Breast epithelium (tissue), 4 donors: ENCODE results near the gene DLG1. TPM values are rescaled to one million over a fixed set of nuclear protein-coding genes. Genes with fewer than 3 reads are reported as not detected.

ENCODE experiments used
- DNase-seq, 2 donors: peaks; one replicate each; pipeline ENCODE4 v3.0.0-alpha.2; 2019; ENCODE audit warnings: low spot score in 2 of 2
- H3K27ac ChIP-seq, 2 donors: fragments of 200-600 bp; sonication (generic) in 1 of 2; one replicate each; pipeline ENCODE4 v1.5.1; 2016 to 2019; ENCODE audit warnings: mild to moderate bottlenecking in 1 of 2
- H3K27me3 ChIP-seq, 2 donors: fragments of 200-600 bp; sonication (generic) in 1 of 2; one replicate each; pipeline versions ENCODE4 v1.5.1 to v1.6.0; 2017 to 2019; ENCODE audit warnings: control low read depth in 1 of 2, mild to moderate bottlenecking in 1 of 2
- H3K36me3 ChIP-seq: fragments of 200-600 bp; one replicate; pipeline ENCODE4 v1.5.1; 2019
- H3K4me1 ChIP-seq, 2 donors: fragments of 200-600 bp; sonication (generic); one replicate each; pipeline ENCODE4 v1.5.1; 2016 to 2019; ENCODE audit warnings: control low read depth in 1 of 2
- H3K4me3 ChIP-seq, 3 donors: fragments of 200-600 bp; sonication (generic); 1 replicate in 2 of 3; 2 replicates in 1 of 3; pipeline ENCODE4 v1.5.1; 2016 to 2019; ENCODE audit warnings: mild to moderate bottlenecking in 3 of 3, moderate library complexity in 2 of 3
- H3K9me3 ChIP-seq, 2 donors: fragments of 200-600 bp; sonication (generic) in 1 of 2; one replicate each; pipeline ENCODE4 v1.5.1; 2016 to 2019; ENCODE audit warnings: control low read depth in 1 of 2
- POLR2A ChIP-seq: fragments of 450-650 bp; IDR thresholded peaks from one replicate; pipeline ENCODE4 v1.6.1; 2016; ENCODE audit warnings: antibody characterized with exemption, mild to moderate bottlenecking, moderate library complexity
- POLR2AphosphoS5 ChIP-seq, 3 donors: sonication (generic); formaldehyde crosslinking; IDR thresholded peaks; one replicate each; pipeline ENCODE4 v1.6.1; 2017; ENCODE audit warnings: antibody characterized with exemption in 3 of 3
- intact Hi-C: fragments of 100-400 bp; cut with DNase I; formaldehyde crosslinking; loops from one replicate; pipeline ENCODE4 v1.15.1; 2023; ENCODE audit warnings: low total_unique reads
- total RNA-seq, 3 donors: library from RNA; depleted of rRNA; stranded (reverse); fragments of >200 nt; gene quantifications; one replicate each; pipeline ENCODE4 v1.1.0, GENCODE V29; 2016
- TF ChIP-seq, protein P1 (sequence below), 3 donors: fragments of 450-650 bp; IDR thresholded peaks; one replicate each; pipeline ENCODE4 v1.5.1; 2016 to 2017; ENCODE audit warnings: antibody characterized with exemption in 3 of 3, mild to moderate bottlenecking in 3 of 3, moderate library complexity in 3 of 3

Gene DLG1
- total RNA-seq, 3 donors from 2014 or later: 76.0 to 100 (median 76.7) TPM

DNA sequence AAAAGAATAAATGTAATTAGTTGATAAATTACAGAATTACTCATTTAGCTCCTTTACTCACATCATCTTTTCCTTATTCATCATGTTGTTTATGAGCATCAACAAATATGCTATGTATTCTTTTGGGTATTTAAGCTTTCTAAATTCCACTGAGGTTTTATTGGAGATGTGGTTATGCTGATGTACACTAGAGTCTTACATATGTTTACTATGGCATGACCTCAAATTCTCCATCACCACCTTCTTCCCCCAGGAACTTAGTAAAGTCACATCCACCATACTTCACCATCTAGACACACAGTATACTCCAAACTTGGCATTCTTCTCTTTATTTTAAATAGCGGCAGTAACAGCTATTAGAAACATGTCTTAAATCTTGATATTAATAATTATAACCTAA lies 194.6 kb downstream of the DLG1 start:
- Histone ChIP-seq H3K27me3 (no peaks in the 10 kb centered on the region), H3K27ac (no peak overlapping the region), H3K36me3 (no peaks in the 10 kb centered on the region), H3K4me3 (no peak overlapping the region), H3K4me1 (no peaks in the 10 kb centered on the region), H3K9me3 (no peaks in the 10 kb centered on the region)
- TF ChIP-seq POLR2AphosphoS5 (IDR thresholded peaks at IDR 0.05) (no peak), POLR2A (no peak)
- TF ChIP-seq, protein P1, sequence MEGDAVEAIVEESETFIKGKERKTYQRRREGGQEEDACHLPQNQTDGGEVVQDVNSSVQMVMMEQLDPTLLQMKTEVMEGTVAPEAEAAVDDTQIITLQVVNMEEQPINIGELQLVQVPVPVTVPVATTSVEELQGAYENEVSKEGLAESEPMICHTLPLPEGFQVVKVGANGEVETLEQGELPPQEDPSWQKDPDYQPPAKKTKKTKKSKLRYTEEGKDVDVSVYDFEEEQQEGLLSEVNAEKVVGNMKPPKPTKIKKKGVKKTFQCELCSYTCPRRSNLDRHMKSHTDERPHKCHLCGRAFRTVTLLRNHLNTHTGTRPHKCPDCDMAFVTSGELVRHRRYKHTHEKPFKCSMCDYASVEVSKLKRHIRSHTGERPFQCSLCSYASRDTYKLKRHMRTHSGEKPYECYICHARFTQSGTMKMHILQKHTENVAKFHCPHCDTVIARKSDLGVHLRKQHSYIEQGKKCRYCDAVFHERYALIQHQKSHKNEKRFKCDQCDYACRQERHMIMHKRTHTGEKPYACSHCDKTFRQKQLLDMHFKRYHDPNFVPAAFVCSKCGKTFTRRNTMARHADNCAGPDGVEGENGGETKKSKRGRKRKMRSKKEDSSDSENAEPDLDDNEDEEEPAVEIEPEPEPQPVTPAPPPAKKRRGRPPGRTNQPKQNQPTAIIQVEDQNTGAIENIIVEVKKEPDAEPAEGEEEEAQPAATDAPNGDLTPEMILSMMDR (IDR thresholded peaks at IDR 0.05): no peak
- intact Hi-C loops: no loop called here
- DNase-seq: no peak

DNA sequence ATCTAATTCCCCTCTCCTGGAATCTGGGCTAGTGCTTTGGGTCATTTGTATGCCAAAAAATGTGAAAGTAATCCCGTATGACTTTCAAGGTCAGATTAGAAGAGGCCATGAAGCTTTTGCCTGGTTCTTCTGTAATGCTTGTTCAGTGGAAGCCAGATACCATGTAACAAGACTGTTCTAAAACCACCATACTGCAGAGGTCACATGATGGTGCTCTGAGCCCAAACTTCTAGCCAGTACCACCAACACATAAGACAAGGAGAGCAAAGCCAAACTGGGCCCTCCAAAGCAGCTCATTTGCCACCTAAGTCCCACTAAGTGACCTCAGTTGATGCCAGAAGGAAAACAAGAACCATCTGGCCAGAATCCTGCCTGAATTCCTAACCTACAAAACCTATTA lies 204.5 kb downstream of the DLG1 start:
- Histone ChIP-seq H3K27ac (no peak overlapping the region), H3K36me3 (peaks cover 5% of the 10 kb centered on the region), H3K4me3 (no peak overlapping the region), H3K27me3 (no peaks in the 10 kb centered on the region), H3K9me3 (no peaks in the 10 kb centered on the region), H3K4me1 (no peaks in the 10 kb centered on the region)
- no peak for TF ChIP-seq POLR2A
- no peak for TF ChIP-seq POLR2AphosphoS5 (IDR thresholded peaks at IDR 0.05)
- TF ChIP-seq, protein P1 (IDR thresholded peaks at IDR 0.05): no peak
- no peak for DNase-seq
- intact Hi-C loops: no loop called here

DNA sequence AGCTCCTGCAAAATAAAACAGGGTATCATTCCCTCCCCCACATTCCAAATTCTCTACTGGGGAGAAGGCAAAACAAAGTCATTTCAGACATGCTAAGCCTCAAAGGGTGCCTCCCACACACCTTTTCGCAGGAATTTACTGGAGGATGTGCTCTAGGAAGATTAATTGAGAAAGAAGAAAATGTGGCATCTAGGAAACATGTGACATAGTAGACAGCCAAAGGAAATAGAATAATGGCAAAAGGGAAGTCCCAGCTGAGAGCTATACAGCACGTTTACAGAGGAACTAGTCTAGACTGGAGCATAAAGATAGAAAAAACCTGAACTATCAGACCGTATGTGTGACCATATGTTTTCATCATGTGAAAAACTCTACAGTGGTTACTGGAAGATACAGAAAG lies 210.0 kb downstream of the DLG1 start:
- no peaks in the 10 kb centered on the region for H3K4me1 ChIP-seq
- H3K4me3 ChIP-seq: no peak overlapping the region
- H3K36me3 ChIP-seq: peaks cover 5% of the 10 kb centered on the region
- DNase-seq: no peak
- intact Hi-C loops: no loop called here
- TF ChIP-seq POLR2A (no peak), POLR2AphosphoS5 (IDR thresholded peaks at IDR 0.05) (no peak)
- TF ChIP-seq, protein P1 (IDR thresholded peaks at IDR 0.05): no peak
- H3K27ac ChIP-seq: no peak overlapping the region
- no peaks in the 10 kb centered on the region for H3K27me3 ChIP-seq
- no peaks in the 10 kb centered on the region for H3K9me3 ChIP-seq

DNA sequence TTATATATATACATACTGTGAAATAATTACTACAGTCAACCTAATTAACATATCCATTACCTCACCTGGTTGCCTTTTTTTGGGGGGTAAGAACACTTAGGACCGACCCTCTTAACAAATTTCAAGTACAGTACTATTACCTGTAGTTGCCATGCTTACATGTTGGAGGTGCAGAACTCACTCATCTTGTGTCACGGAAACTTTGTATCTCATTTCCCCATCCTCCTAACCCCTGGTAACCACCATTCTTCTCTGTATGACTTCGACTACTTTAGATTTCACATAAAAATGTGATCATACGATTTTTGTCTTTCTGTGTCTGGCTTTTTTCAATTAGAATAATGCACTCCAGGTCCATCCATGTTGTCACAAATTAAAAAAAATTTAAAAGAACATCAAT lies 213.3 kb downstream of the DLG1 start:
- H3K27ac ChIP-seq: no peak overlapping the region
- no peaks in the 10 kb centered on the region for H3K27me3 ChIP-seq
- no peak for DNase-seq
- H3K4me3 ChIP-seq: no peak overlapping the region
- H3K36me3 ChIP-seq: no peaks in the 10 kb centered on the region
- no peaks in the 10 kb centered on the region for H3K9me3 ChIP-seq
- no peaks in the 10 kb centered on the region for H3K4me1 ChIP-seq
- intact Hi-C loops: no loop called here
- TF ChIP-seq, protein P1 (IDR thresholded peaks at IDR 0.05): no peak
- TF ChIP-seq POLR2A (no peak), POLR2AphosphoS5 (IDR thresholded peaks at IDR 0.05) (no peak)

DNA sequence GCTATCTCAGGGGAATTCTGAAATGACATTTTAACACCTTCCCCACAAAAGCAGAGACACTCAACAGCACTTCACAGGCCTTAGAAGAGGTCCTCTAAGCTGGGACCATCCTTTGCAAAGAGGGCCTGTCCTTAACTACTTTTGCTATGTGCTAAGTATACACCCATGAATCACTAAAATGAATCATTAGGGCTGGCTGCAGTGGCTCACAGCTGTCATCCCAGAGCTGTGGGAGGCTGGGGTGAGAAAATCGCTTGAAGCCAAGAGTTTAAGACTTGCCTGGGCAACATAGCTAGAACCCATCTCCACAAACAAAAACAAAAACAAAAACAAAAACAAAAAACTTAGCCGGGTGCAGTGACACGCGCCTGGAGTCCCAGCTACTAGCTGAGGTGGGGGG lies 214.9 kb downstream of the DLG1 start:
- intact Hi-C loops: no loop called here
- TF ChIP-seq POLR2AphosphoS5 (IDR thresholded peaks at IDR 0.05): no peak
- TF ChIP-seq, protein P1 (IDR thresholded peaks at IDR 0.05): no peak
- no peak for TF ChIP-seq POLR2A
- Histone ChIP-seq H3K36me3 (no peaks in the 10 kb centered on the region), H3K9me3 (no peaks in the 10 kb centered on the region), H3K4me3 (no peak overlapping the region), H3K27me3 (no peaks in the 10 kb centered on the region), H3K4me1 (no peaks in the 10 kb centered on the region), H3K27ac (no peak overlapping the region)
- DNase-seq: no peak
